NCI-H2081 treated with DMSO at 0.1 percent for 48 hours (cell line): ENCODE measurements around the gene ASIC2.

Source experiments
- DNase-seq: peaks from one replicate; lab custom pipeline; 2025; lab: John Stamatoyannopoulos, UW

The ASIC2 gene

GRCh38 chr17:33242375-33243124 lies 50.5 kb downstream of the ASIC2 start:
- no peak for DNase-seq

GRCh38 chr17:33241390-33241789 lies 51.7 kb downstream of the ASIC2 start:
- no peak for DNase-seq

GRCh38 chr17:33240362-33240761 lies 52.7 kb downstream of the ASIC2 start:
- DNase-seq, result no peak

GRCh38 chr17:33239702-33240101 lies 53.4 kb downstream of the ASIC2 start:
- DNase-seq, result no peak

- no peak for DNase-seq
These were observed 58.0 kb downstream of the ASIC2 start for GRCh38 chr17:33234930-33235685.

GRCh38 chr17:33234233-33234632 lies 58.9 kb downstream of the ASIC2 start:
- no peak for DNase-seq

- DNase-seq, result no peak
These were observed 59.3 kb downstream of the ASIC2 start for GRCh38 chr17:33233811-33234177.

GRCh38 chr17:33229499-33229898 lies 63.6 kb downstream of the ASIC2 start:
- no peak for DNase-seq

- no peak for DNase-seq
These were observed 64.1 kb downstream of the ASIC2 start for GRCh38 chr17:33229028-33229427.

GRCh38 chr17:33228548-33228947 lies 64.5 kb downstream of the ASIC2 start:
- DNase-seq, result no peak

- DNase-seq, result no peak
These were observed 65.2 kb downstream of the ASIC2 start for GRCh38 chr17:33227911-33228310.

- DNase-seq, result no peak
These were observed 67.1 kb downstream of the ASIC2 start for GRCh38 chr17:33225994-33226393.

- DNase-seq, result no peak
These were observed 67.6 kb downstream of the ASIC2 start for GRCh38 chr17:33225509-33225908.

GRCh38 chr17:33220036-33220435 lies 73.1 kb downstream of the ASIC2 start:
- no peak for DNase-seq

GRCh38 chr17:33218698-33219601 lies 74.1 kb downstream of the ASIC2 start:
- no peak for DNase-seq

GRCh38 chr17:33217891-33218290 lies 75.2 kb downstream of the ASIC2 start:
- no peak for DNase-seq

GRCh38 chr17:33214996-33215395 lies 78.1 kb downstream of the ASIC2 start:
- no peak for DNase-seq

GRCh38 chr17:33210285-33210684 lies 82.8 kb downstream of the ASIC2 start:
- no peak for DNase-seq

GRCh38 chr17:33209671-33210070 lies 83.4 kb downstream of the ASIC2 start:
- DNase-seq, result no peak

GRCh38 chr17:33207231-33207630 lies 85.9 kb downstream of the ASIC2 start:
- no peak for DNase-seq

GRCh38 chr17:33205552-33205951 lies 87.5 kb downstream of the ASIC2 start:
- DNase-seq, result no peak

- no peak for DNase-seq
These were observed 88.4 kb downstream of the ASIC2 start for GRCh38 chr17:33204701-33205100.

GRCh38 chr17:33204156-33204555 lies 88.9 kb downstream of the ASIC2 start:
- no peak for DNase-seq
